Right forelimb (tissue), 1 donor: ENCODE measurements around the gene MYO7A.
A peak's percentile ranks its signal among the peaks of the same experiment; 100 is the strongest.

Source experiments
- DNase-seq: peaks from one replicate; pipeline ENCODE4 v3.0.0-alpha.2; 2018

Gene MYO7A

DNA sequence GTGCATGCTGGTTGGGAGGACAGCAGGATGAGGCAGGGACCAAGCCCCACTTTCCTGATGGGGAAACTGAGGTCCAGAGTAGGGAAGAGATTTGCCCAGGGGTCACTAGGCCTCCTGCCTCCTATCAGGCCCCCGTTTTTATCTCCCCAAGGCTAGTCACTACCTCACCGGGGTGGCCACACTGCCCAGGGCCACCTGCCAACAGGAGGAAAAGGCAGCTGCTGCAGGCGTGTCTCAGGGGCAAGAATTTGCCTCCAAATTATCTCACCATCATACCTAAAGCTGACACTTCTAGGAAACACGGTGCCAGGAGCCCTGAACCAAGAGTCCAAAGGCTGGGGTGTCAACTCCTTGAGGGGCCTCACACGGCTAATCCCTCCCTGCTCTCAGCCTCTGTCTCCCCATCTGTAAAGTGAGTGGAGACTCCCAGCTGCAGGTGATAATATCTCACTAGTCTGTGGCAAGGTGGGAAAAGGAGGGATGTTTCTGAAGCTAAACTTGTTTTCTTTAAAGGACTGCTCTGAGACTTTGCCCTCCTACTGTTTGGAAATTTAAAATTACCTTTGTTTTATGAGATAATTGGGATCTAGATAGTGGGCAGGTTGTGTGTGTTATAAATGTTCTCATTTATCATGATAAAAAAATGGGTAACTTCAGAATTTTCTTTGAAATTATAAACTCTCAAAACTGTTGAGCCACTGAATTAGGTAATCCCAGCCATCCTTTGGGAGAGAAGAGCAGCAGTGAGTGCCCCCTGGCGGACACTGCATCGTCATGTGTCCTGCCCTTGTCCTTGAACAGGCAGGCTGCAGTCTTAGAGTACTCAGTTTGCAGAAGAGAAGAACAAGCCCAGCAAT is 60.0 kb downstream of the MYO7A start:
- DNase-seq: peak; percentile 85

DNA sequence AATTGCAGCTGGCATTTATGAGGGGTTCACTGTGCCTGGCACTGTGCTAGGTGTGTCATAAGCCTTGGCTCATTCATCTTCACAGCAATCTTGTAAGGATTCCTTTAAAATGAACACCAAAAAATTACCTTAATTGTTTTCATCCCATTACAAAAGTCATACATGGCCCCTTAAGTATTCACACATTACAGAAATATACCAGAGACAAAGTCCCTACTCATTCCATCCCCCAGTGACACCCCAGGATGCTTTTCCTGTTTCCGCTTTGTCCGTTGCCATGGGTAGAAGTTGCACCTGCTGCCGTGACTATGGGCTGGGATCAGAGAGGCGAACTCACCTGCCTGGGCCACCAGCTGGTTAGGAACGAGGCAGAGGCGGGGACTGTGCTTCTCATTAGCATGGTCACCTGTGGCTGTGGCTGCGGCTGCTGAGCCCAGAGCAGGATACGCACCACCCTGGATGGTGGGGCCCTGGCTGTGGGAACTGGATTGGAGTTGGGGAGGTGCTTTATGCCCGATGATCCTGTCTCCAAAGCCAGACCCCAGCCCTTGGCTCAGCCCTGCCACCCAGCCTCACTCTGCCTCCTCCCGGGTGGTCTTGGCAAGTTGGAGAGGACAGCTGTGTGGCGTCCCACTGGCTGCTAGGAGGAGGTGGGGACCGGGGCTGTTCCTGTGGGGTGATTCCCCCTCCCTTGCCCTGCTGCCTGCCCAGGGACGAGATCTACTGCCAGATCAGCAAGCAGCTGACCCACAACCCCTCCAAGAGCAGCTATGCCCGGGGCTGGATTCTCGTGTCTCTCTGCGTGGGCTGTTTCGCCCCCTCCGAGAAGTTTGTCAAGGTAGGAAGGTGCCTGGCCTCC is 60.8 kb downstream of the MYO7A start:
- DNase-seq: no peak

DNA sequence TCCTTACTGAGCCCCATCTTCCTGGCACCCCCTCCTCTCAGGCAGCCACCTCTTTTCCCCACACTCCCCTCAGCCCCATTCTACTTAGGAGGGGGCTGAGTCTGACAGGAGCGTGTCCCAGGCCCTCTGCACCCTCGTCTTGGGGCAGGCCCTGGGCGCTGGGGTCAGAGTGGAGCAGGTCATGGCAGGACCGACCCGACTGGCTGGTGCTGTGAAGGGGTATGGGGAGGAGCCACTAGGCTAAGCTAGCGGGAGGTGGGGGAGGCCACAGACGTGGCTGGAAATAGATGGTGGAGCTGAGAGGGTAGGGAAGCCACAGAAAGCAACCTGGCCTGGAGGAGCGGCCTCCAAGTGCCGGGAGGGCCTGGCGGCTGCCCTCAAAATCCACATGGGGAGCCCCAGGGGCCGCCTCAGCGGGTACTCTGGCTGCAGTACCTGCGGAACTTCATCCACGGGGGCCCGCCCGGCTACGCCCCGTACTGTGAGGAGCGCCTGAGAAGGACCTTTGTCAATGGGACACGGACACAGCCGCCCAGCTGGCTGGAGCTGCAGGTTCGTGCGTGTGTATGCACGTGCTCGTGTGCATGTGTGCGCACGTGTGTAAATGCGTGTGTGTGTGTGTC is 61.7 kb downstream of the MYO7A start:
- DNase-seq: no peak

DNA sequence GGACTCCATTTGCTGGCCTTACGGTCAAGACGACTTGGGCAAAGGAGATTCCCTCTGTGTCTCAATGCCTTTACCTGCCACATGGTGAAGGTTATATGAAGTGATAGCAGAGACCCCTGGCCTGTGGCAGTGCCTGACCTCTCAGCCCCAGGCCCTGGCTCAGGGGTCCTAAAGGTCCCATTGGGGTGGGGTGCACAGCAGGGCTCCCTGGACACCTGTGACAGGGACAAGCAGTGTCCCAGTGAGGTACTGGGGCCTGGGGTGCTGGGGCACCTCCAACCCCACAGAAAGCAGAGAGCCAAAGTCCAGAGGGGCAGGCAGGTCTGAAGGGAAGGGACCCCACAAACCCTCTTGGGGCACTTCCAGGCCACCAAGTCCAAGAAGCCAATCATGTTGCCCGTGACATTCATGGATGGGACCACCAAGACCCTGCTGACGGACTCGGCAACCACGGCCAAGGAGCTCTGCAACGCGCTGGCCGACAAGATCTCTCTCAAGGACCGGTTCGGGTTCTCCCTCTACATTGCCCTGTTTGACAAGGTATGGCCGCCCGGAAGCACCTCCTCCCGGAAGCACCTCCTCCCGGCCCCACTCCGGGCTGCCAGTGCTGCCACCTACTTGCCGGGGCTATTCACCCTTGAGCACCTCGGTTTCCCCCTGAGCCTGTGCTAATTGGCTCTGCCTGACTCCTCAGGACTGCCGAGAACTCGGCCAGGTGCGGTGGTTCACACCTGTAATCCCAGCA is 62.5 kb downstream of the MYO7A start:
- no peak for DNase-seq

DNA sequence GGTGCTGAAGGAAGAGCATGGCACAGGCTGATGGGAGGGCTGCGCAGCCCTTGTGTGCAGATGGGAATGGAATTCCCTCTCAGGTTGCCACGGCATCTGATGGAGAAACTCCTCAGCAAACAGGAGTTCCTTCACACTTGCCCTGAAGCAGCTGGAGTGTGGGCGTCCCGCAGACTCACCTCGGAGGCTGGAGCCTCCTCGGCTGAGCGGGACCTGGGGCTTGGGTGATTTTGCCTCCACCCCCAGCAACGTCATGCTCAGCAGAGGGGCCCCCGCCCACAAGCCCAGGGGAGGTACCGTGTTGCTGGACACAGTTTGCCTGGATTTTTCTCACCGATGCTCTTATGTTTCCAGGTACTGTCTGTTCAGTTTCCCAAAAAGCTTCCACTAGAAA is 63.4 kb downstream of the MYO7A start:
- DNase-seq: no peak

DNA sequence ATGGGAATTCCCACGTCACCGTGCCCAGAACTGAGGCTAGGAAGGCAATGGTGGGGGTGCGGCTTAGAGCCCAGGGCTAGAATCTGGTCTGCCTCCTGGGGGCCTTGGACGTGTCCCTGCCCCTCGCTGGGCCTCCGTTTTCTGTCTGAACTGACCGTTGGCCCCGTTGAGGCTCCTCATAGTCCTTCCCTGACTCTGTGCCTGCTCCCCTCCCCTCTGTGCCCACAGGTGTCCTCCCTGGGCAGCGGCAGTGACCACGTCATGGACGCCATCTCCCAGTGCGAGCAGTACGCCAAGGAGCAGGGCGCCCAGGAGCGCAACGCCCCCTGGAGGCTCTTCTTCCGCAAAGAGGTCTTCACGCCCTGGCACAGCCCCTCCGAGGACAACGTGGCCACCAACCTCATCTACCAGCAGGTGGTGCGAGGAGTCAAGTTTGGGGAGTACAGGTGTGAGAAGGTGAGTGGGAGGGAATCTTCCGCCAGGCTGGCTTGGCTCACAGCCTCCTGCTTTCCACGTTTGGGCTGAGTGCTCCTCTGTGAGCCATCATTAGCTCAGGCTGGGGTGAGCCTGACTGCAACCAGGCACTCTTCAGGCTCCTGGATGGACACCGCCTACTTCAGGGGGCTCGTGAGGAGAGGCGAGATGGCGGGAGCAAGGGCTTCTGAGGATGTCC is 63.9 kb downstream of the MYO7A start:
- no peak for DNase-seq

DNA sequence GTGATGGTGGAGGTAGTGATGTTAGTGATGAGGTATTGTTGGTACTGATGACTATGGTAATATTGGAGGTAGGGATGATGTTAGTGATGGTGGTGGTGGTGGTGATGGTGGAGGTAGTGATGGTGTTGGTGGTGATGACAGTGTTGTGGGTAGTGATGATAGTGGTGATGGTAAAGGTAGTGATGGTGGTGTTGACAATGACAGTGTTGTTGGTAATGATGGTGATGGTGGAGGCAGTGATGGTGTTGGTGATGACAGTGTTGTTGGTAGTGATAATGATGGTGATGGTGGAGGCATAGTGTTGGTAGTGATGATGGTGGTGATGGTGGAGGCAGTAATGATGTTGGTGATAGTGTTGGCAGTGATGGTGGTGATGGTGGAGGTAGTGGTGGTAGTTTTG is 65.1 kb downstream of the MYO7A start:
- DNase-seq: no peak

DNA sequence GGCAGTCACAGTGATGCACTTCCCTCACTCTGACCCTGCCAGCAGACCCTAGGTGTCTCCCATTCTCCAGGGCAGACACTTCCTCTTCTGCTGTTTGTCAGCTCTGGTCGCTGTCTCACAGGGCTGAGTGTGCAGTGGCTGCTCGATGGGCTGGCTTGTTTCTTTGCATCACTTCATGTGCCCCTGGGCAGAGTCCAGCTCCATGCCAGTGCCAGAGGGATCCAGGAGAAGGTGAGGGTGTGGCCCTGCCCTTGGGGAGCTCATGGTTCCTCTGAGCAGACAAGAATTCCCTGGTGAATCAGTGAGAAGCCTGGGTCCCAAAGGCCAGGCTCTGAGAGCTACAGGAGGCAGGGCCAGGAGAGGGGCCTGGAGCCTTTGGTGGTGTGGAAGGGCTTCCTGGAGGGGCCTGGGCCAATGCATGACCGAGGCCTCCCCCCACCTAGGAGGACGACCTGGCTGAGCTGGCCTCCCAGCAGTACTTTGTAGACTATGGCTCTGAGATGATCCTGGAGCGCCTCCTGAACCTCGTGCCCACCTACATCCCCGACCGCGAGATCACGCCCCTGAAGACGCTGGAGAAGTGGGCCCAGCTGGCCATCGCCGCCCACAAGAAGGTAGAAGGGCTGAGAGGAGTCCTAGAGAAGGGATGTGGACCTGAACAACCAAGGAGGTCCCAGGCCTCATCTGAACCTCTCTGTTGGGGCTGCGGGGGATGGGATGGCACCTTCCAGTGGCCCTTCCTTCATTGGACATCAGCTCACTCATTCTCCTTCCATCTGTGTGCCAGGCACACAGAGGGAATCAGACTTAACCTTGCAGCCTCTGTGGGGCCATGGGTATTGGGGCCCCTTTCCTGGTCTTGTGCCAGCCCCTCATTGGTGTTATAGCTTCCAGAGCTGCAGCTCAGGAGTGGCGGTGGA is 66.1 kb downstream of the MYO7A start:
- DNase-seq: no peak

DNA sequence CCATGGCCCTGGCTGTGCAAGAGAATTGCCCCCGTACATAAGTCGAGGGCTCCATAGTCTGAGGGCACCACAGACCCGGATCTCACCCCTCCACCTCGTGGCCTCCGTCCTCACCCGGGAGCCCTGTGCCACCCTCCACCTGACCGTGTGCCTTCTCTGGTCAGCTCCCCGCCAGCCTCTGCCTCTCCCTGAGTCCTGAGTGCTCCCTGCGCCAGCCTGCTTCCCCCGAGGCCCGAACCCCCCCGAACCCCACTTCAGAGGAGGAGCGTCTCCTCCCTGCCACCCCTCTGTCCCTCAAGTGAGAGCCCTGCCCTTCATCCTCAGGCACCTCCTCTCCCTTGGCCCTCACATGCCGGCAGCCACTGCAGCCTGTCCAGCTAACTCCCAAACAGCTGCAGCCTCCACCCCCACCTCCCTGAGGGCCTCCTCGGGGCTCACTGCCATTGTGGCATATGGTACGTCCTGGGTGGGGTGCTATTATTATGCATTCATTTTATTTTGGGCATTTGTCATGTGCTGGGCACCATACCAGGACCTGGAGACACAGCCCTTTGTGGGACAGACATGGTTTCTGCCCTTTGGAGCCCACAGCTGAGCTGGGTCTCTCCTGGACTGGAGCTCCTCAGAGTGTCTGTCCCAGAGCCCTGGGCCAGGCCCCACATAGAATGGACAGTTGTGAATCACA is 67.2 kb downstream of the MYO7A start:
- no peak for DNase-seq

DNA sequence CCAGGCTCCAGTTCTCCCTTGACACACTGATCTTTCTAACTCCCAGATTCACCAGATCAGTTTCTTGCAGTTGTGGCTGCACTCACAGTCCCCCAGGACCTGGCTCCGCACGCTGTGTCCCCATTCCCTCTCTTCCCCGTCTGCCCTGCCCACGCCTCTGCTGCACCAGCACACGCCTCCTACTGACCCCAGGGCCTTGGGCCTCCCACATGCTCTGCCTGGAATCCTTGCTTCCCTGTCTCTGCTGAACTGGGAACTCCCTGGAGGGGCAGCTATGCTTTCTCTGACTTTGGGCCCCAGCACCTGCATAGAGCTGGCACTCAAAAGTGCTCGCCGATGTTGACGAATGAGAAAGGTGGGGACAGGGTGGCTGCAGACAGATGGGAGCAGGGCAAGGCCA is 68.9 kb downstream of the MYO7A start:
- DNase-seq: no peak

DNA sequence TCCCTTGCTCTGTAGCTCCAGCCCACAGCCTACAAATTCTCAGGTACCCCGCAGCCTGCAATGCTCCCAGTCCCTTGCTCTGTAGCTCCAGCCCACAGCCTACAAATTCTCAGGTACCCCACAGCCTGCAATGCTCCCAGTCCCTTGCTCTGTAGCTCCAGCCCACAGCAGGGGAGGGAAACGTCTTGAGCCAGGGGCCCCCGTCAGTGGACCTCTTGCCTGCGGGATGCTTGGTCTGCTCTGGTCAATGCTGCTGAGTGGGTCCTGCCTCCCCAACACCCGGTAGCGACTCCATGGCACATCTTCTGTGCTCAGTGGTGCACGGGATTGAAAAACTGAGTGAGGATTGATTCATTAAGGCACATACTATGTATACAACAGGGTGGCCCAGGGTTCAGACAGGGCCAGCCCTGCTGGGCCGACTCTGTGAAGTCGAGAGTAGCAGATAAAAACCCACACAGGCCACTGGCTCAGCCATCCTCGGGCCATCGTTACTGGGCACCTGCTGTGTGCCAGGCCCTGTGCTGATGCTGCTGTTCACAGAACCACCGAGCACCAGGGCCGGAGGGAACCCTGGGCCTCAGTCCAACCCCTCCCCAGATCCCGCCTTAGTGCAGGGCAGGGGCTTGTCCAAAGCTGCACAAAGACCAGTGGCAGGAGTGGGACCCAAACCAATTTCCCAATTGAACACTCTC is 69.7 kb downstream of the MYO7A start:
- no peak for DNase-seq

DNA sequence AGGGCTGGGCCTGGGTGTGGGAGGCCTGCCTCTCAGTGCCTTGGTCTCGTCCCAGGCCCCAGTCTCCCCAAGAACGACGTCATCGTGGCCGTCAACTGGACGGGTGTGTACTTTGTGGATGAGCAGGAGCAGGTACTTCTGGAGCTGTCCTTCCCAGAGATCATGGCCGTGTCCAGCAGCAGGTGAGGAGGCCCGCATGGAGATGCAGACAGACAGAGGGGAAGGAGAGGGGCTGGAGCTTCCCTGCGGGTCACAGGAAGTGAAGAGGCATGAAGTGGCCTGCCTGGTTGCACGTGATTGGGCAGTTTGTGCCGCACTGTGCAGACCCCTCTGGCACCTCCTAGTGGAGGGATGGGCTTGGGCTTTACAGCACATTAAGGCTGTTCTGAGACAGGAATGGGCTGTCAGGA is 70.4 kb downstream of the MYO7A start:
- DNase-seq: no peak

DNA sequence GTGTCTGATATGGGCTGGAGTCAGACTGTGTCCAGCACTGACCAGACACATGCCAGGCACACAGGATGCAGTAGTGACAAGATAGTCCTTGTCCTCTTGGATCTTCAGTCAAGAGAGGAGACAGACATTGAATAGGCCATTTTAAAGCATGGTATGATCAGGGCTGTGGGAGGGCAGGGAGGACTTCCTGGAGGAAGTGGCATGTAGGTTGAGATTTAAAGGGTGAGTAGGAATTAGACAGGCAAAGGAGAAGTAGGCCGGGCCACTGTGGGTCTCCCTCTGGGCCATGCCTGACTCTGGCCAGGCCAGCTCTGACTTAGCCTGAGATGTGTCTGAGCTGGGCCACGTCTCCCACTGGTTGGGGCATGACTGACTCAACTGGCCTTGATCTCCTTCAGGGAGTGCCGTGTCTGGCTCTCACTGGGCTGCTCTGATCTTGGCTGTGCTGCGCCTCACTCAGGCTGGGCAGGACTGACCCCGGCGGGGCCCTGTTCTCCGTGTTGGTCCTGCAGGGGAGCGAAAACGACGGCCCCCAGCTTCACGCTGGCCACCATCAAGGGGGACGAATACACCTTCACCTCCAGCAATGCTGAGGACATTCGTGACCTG is 71.2 kb downstream of the MYO7A start:
- no peak for DNase-seq

DNA sequence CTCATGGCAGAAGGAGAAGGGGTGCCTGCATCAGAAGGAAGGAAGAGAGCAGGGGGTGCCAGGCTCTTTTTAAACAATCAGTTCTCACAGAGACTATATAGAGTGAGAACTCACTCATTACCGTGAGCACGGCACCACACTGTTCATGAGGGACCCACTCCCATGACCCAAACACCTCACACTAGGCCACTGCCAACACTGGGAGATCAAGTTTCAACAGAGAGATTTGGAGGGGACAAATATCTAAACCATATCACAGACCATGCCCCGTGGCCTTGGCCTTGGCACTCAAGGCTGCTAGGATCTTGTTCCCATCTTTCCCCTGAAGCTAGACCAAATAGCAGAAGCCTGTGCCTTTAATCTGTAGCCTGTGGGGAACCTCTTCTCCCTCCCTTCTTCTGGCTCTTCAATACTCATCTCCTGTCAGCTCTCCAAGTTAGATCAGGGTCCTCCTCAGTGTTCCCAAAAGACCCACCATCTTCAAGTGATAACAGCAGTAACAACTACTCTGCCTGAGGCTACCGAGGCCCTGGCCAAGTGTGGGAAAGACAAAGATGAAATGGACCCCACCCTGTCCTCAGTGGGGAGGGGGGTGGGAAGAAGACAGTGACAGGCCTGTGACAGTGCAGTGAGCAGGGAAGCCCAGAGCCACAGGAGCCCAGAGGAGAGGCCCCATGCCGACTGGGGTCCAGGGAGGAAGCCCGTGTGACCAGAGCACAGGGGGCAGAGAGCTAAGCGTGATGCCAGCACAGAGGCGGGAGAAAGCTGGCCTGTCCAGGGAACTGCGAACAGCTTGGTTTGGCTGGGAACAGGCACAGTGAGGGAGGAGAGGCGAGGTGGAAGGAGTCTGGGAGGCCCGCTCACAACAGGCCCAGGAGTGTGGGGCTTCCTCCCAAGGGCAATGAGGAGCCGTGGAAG is 72.6 kb downstream of the MYO7A start:
- no peak for DNase-seq

DNA sequence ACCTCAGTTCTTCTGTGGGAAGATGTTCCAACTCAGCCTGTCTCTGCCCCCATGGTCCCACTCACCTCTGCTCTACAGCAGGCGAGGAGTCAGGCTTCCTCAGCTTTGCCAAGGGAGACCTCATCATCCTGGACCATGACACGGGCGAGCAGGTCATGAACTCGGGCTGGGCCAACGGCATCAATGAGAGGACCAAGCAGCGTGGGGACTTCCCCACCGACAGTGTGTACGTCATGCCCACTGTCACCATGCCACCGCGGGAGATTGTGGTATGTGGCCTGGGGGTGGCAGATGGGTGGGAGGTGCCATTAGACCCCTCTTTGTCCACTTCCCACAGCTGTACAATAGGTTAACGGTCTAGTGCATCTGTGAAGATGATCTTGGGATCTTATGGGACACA is 73.3 kb downstream of the MYO7A start:
- no peak for DNase-seq

DNA sequence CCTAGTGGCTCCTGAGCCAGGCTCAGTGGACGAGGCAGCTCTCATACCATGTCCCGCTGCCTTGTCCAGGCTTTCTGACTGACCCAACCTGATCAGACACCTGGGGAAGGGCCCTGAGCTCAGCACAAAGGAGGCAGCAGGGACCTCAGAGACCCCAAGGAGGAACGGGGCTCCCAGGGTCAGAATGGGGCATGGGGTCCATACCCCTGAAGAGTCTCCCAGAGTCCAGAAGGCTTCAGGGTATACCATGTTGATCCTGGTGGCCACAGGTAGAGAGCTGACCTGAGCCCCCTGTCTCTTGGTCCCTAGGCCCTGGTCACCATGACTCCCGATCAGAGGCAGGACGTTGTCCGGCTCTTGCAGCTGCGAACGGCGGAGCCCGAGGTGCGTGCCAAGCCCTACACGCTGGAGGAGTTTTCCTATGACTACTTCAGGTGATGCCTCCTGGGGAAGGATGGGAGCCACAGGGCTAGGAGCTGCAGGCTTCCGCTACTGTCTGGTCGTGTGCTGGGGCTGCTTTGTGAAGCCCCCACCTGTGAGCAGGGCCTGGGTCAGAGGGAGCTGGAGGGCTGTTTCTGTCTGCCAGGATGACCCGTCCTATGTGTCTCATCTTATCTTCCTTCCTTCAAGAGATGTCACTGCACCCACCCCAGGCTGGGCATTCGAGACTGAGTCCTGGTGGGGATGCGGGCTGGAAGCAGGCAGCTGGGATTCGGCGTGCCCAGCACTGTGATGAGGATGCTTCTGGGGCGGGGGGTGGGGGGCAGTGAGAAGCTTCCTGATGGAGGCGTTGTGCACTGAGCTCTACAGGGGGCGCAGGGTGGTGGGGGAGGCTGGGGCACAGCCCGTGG is 74.2 kb downstream of the MYO7A start:
- DNase-seq: no peak
